Esophagus squamous epithelium (tissue), 4 donors: Measurements from ENCODE around the gene MGAT4C.

Source experiments
- POLR2A ChIP-seq, 4 donors: fragments of 450-650 bp; IDR thresholded peaks; one replicate each; pipeline ENCODE4 v1.6.1; 2017; ENCODE audit warnings: antibody characterized with exemption in 4 of 4, mild to moderate bottlenecking in 4 of 4, moderate library complexity in 3 of 4
- TF ChIP-seq, protein P1 (sequence below), 6 experiments: fragments of 450-650 bp in 4 of 6; fragments of 200-600 bp in 2 of 6; sonication (generic) in 2 of 6; IDR thresholded peaks; one replicate each; pipeline ENCODE4 v1.5.1; 2016 to 2019; ENCODE audit warnings: antibody characterized with exemption in 6 of 6, mild to moderate bottlenecking in 4 of 6, moderate library complexity in 4 of 6

- no peak for TF ChIP-seq POLR2A (IDR thresholded peaks at IDR 0.05)
- TF ChIP-seq, protein P1, sequence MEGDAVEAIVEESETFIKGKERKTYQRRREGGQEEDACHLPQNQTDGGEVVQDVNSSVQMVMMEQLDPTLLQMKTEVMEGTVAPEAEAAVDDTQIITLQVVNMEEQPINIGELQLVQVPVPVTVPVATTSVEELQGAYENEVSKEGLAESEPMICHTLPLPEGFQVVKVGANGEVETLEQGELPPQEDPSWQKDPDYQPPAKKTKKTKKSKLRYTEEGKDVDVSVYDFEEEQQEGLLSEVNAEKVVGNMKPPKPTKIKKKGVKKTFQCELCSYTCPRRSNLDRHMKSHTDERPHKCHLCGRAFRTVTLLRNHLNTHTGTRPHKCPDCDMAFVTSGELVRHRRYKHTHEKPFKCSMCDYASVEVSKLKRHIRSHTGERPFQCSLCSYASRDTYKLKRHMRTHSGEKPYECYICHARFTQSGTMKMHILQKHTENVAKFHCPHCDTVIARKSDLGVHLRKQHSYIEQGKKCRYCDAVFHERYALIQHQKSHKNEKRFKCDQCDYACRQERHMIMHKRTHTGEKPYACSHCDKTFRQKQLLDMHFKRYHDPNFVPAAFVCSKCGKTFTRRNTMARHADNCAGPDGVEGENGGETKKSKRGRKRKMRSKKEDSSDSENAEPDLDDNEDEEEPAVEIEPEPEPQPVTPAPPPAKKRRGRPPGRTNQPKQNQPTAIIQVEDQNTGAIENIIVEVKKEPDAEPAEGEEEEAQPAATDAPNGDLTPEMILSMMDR (IDR thresholded peaks at IDR 0.05), result no peak
These were observed 138.5 kb downstream of the MGAT4C start for GRCh38 chr12:86117711-86118110.
